Aorta (tissue), 5 donors: ENCODE data around the gene ABHD1. TPM values are rescaled to one million over a fixed set of nuclear protein-coding genes. Genes with fewer than 3 reads are reported as not detected.
"Not testable (repeated sequence)": the region's sequence is repeated elsewhere in the genome, so short reads cannot be mapped to it uniquely, and the experiment has no call there.

Source experiments
- ATAC-seq: fragments of 200-7000 bp; cut with Tn5 transposase; one replicate; pipeline ENCODE4 v1.9.1; 2022; ENCODE audit warnings: moderate library complexity; ENCODE audit not compliant: low FRiP score
- DNase-seq, 2 donors: peaks; one replicate each; pipeline ENCODE4 v3.0.0-alpha.2; 2020
- H3K27ac ChIP-seq, 2 donors: one replicate each; pipeline ENCODE4 v1.5.1; 2013; ENCODE audit warnings: low read length in 2 of 2, mild to moderate bottlenecking in 2 of 2, moderate library complexity in 2 of 2, control low read depth in 1 of 2, inconsistent platforms in 1 of 2, low read depth in 1 of 2
- H3K27me3 ChIP-seq, 2 donors: one replicate each; pipeline ENCODE4 v1.6.1; 2013; ENCODE audit warnings: control low read depth in 1 of 2, low read length in 1 of 2, mild to moderate bottlenecking in 1 of 2, moderate library complexity in 1 of 2; ENCODE audit not compliant: insufficient read depth in 2 of 2, control insufficient read depth in 1 of 2
- H3K36me3 ChIP-seq, 2 donors: one replicate each; pipeline ENCODE4 v1.6.1; 2013; ENCODE audit warnings: control low read depth in 1 of 2, low read length in 1 of 2, mild to moderate bottlenecking in 1 of 2; ENCODE audit not compliant: insufficient read depth in 2 of 2, control insufficient read depth in 1 of 2
- H3K4me1 ChIP-seq, 2 donors: one replicate each; pipeline ENCODE4 v1.6.1; 2013; ENCODE audit warnings: low read length in 2 of 2, control low read depth in 1 of 2, mild to moderate bottlenecking in 1 of 2, moderate library complexity in 1 of 2; ENCODE audit not compliant: insufficient read depth in 2 of 2, control insufficient read depth in 1 of 2
- H3K4me3 ChIP-seq, 2 donors: one replicate each; pipeline ENCODE4 v1.5.1; 2013; ENCODE audit warnings: low read length in 2 of 2, control low read depth in 1 of 2, mild to moderate bottlenecking in 1 of 2
- H3K9me3 ChIP-seq: one replicate; pipeline ENCODE4 v1.6.1; 2013; ENCODE audit warnings: mild to moderate bottlenecking, low read length; ENCODE audit not compliant: control insufficient read depth
- WGBS, 2 donors: extraction: QIAGEN DNeasy Blood & Tissue Kit; methylation state at CpG; one replicate each; pipeline ENCODE4 v1.1.7; 2013; 5-methylcytosine and 5-hydroxymethylcytosine counted together
- intact Hi-C, 2 donors: fragments of 100-400 bp; cut with DNase I; formaldehyde crosslinking; loops; one replicate each; pipeline versions ENCODE4 v1.14.2 to v1.15.0; 2022
- polyA plus RNA-seq, 2 donors: library from polyadenylated mRNA; stranded (reverse); fragments of 200-250 nt; gene quantifications; one replicate each; pipeline ENCODE4 v1.2.3, GENCODE V29; 2013
- total RNA-seq, 2 donors: library from RNA; stranded (reverse); fragmentation: NEBNext Ultra II Directional; extraction: Animal tissue kit (Norgen Biotek cat#: 25700); gene quantifications; one replicate each; pipeline ENCODE4 v1.2.1, GENCODE V29; 2021
- donor health status: healthy with polysubstance abuse.
- donor health status: Bipolar disorder and iron deficiency.
- donor health status: DM: no; HTN: no; CAD: no.
- donor health status: DM: no; HTN: no; CAD: no.
- donor health status: DM: yes; HTN: yes; CAD: no.

ABHD1 gene
- total and polyA plus RNA-seq, 4 donors: 0.08 to 0.90 TPM; not detected in 2

GRCh38 chr2:27115519-27115918 is 8.1 kb upstream of the ABHD1 start:
- Histone ChIP-seq H3K4me1 (no peaks in the 10 kb centered on the region), H3K36me3 (no peaks in the 10 kb centered on the region), H3K27ac (no peak overlapping the region), H3K27me3 (no peaks in the 10 kb centered on the region), H3K4me3 (no peak overlapping the region), H3K9me3 (no peaks in the 10 kb centered on the region)
- DNase-seq: no peak
- whole genome bisulfite sequencing, 2 donors: 68 to 76% methylated on average over 2 of the region's 2 CpGs
- intact Hi-C loops: no loop called here
- no peak for ATAC-seq

GRCh38 chr2:27117995-27118524 is 5.6 kb upstream of the ABHD1 start:
- H3K27me3 ChIP-seq: no peaks in the 10 kb centered on the region
- 27 to 30% methylated on average over 14 of the region's 14 CpGs for WGBS, 2 donors
- no peak for ATAC-seq
- H3K4me3 ChIP-seq: no peak overlapping the region
- no peaks in the 10 kb centered on the region for H3K4me1 ChIP-seq
- DNase-seq: no peak
- no peak overlapping the region for H3K27ac ChIP-seq
- intact Hi-C loops: no loop called here
- no peaks in the 10 kb centered on the region for H3K9me3 ChIP-seq
- H3K36me3 ChIP-seq: no peaks in the 10 kb centered on the region

GRCh38 chr2:27118525-27119329 is 4.9 kb upstream of the ABHD1 start, which contains the start of gene CGREF1:
Gene CGREF1 (minus strand): TSS chr2:27119128. CDS start chr2:27104366, 14,762 bp downstream.
- Histone ChIP-seq H3K27ac (no peak within 1 kb of the TSS), H3K9me3 (no peaks in the 10 kb centered on the region), H3K27me3 (no peaks in the 10 kb centered on the region), H3K4me3 (peak within 1 kb of the TSS in 1 of 2 donors; percentile 5), H3K4me1 (no peaks in the 10 kb centered on the region), H3K36me3 (no peaks in the 10 kb centered on the region)
- no peak for DNase-seq
- no peak for ATAC-seq
- whole genome bisulfite sequencing, 2 donors: 3 to 4% methylated on average over 66 to 84 of the region's 84 CpGs
- intact Hi-C loops: no loop called here

GRCh38 chr2:27119330-27119670 is 4.3 kb upstream of the ABHD1 start:
- H3K27ac ChIP-seq, H3K27me3 ChIP-seq, intact Hi-C loops, ATAC-seq, H3K4me1 ChIP-seq, H3K36me3 ChIP-seq, H3K4me3 ChIP-seq, H3K9me3 ChIP-seq, DNase-seq: not testable (repeated sequence)
- 74 to 75% methylated on average over 8 of the region's 8 CpGs for WGBS, 2 donors

GRCh38 chr2:27121906-27122305 is 1.7 kb upstream of the ABHD1 start:
- H3K9me3 ChIP-seq: no peaks in the 10 kb centered on the region
- intact Hi-C loops: no loop called here
- no peaks in the 10 kb centered on the region for H3K4me1 ChIP-seq
- no peaks in the 10 kb centered on the region for H3K36me3 ChIP-seq
- no peak for DNase-seq
- no peak overlapping the region for H3K4me3 ChIP-seq
- no peak for ATAC-seq
- no peak overlapping the region for H3K27ac ChIP-seq
- WGBS, 2 donors: 85 to 92% methylated on average over 2 of the region's 2 CpGs
- H3K27me3 ChIP-seq: no peaks in the 10 kb centered on the region

GRCh38 chr2:27122791-27123190 is 824 bp upstream of the ABHD1 start:
- WGBS, 2 donors: 91 to 93% methylated on average over 7 of the region's 7 CpGs
- ATAC-seq (no peak), DNase-seq (no peak)
- Histone ChIP-seq H3K4me3 (no peak overlapping the region), H3K9me3 (no peaks in the 10 kb centered on the region), H3K36me3 (no peaks in the 10 kb centered on the region), H3K4me1 (no peaks in the 10 kb centered on the region), H3K27ac (no peak overlapping the region), H3K27me3 (no peaks in the 10 kb centered on the region)
- intact Hi-C loops: no loop called here

- no peaks in the 10 kb centered on the region for H3K27me3 ChIP-seq
- H3K9me3 ChIP-seq: no peaks in the 10 kb centered on the region
- DNase-seq (no peak), ATAC-seq (no peak)
- WGBS, 2 donors: 84 to 85% methylated on average over 3 of the region's 3 CpGs
- H3K4me3 ChIP-seq: no peak overlapping the region
- H3K4me1 ChIP-seq: no peaks in the 10 kb centered on the region
- intact Hi-C loops: no loop called here
- H3K36me3 ChIP-seq: no peaks in the 10 kb centered on the region
- H3K27ac ChIP-seq: no peak overlapping the region
Observed at GRCh38 chr2:27125104-27125503, 1.5 kb downstream of the ABHD1 start.

- 35 to 42% methylated on average over 5 of the region's 5 CpGs for WGBS, 2 donors
- no peak for ATAC-seq
- no peak overlapping the region for H3K27ac ChIP-seq
- H3K9me3 ChIP-seq: no peaks in the 10 kb centered on the region
- no peak for DNase-seq
- peaks cover 0 to 5% of the 10 kb centered on the region in 2 donors for H3K36me3 ChIP-seq
- intact Hi-C loops: no loop called here
- H3K4me3 ChIP-seq: no peak overlapping the region
- no peaks in the 10 kb centered on the region for H3K4me1 ChIP-seq
- H3K27me3 ChIP-seq: no peaks in the 10 kb centered on the region
Observed at GRCh38 chr2:27126252-27126710, 2.7 kb downstream of the ABHD1 start.
